Panc1 (cell line): ENCODE data around the gene LSM14B.

Source experiments
- CTCF ChIP-seq: fragments of 450-650 bp; IDR thresholded peaks from 2 replicates; pipeline ENCODE4 v1.5.1; 2017; ENCODE audit warnings: mild to moderate bottlenecking
- POLR2AphosphoS5 ChIP-seq: IDR thresholded peaks from 2 replicates; pipeline ENCODE4 v1.6.1; 2012; ENCODE audit warnings: mild to moderate bottlenecking, low read depth, low read length, moderate library complexity
- SIN3A ChIP-seq: IDR thresholded peaks from 2 replicates; pipeline ENCODE4 v1.6.1; 2012; ENCODE audit warnings: low read depth, mild to moderate bottlenecking, low read length, moderate library complexity, borderline replicate concordance; ENCODE audit not compliant: insufficient read depth
- TCF7L2 ChIP-seq: IDR thresholded peaks from 2 replicates; pipeline ENCODE4 v1.6.1; 2011; ENCODE audit warnings: mild to moderate bottlenecking, low read depth, low read length, inconsistent platforms
- TF ChIP-seq, protein P1 (sequence below), 2 experiments: IDR thresholded peaks; 2 replicates each; pipeline ENCODE4 v1.6.1; 2011 to 2012; ENCODE audit warnings: low read depth in 2 of 2, control low read depth in 1 of 2, low read length in 1 of 2, mild to moderate bottlenecking in 1 of 2, moderate library complexity in 1 of 2; ENCODE audit not compliant: insufficient read depth in 1 of 2

- TF ChIP-seq CTCF (no peak), POLR2AphosphoS5 (no peak), SIN3A (no peak), TCF7L2 (no peak)
- TF ChIP-seq, protein P1, sequence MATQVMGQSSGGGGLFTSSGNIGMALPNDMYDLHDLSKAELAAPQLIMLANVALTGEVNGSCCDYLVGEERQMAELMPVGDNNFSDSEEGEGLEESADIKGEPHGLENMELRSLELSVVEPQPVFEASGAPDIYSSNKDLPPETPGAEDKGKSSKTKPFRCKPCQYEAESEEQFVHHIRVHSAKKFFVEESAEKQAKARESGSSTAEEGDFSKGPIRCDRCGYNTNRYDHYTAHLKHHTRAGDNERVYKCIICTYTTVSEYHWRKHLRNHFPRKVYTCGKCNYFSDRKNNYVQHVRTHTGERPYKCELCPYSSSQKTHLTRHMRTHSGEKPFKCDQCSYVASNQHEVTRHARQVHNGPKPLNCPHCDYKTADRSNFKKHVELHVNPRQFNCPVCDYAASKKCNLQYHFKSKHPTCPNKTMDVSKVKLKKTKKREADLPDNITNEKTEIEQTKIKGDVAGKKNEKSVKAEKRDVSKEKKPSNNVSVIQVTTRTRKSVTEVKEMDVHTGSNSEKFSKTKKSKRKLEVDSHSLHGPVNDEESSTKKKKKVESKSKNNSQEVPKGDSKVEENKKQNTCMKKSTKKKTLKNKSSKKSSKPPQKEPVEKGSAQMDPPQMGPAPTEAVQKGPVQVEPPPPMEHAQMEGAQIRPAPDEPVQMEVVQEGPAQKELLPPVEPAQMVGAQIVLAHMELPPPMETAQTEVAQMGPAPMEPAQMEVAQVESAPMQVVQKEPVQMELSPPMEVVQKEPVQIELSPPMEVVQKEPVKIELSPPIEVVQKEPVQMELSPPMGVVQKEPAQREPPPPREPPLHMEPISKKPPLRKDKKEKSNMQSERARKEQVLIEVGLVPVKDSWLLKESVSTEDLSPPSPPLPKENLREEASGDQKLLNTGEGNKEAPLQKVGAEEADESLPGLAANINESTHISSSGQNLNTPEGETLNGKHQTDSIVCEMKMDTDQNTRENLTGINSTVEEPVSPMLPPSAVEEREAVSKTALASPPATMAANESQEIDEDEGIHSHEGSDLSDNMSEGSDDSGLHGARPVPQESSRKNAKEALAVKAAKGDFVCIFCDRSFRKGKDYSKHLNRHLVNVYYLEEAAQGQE (IDR thresholded peaks at IDR 0.05; ENCODE audit: insufficient read depth in 1 of 2, low read depth in 2 of 2, low read length in 1 of 2): no peak
These were observed 25.6 kb upstream of the LSM14B start for GRCh38 chr20:62096421-62097380.
